HS-5 (cell line): ENCODE measurements around the gene KLHL7.
"Not testable (repeated sequence)": the region's sequence is repeated elsewhere in the genome, so short reads cannot be mapped to it uniquely, and the experiment has no call there.

Source experiments
- DNase-seq: peaks from one replicate; pipeline ENCODE4 v3.0.0-alpha.2; 2012; ENCODE audit warnings: low read depth

The KLHL7 gene

DNA sequence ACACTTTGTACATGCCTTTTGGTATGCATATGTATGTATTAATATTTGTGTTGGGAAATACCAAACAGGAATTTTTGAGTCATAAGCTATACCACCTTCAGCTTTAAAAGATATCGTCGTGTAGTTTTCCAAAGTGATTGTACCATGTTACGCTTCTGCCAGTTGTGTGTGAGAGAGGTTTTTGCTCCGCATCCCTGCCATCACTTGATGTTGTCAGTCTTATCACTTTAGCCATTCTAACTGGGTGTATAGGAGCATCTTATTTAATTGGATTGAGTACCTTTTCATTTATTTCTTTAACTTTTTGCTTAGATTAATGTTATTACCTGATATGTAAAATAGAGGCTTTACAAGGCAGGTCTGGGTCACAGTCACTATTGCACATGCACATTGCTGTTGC, 3.4 kb downstream of the KLHL7 start:
- DNase-seq = no peak

DNA sequence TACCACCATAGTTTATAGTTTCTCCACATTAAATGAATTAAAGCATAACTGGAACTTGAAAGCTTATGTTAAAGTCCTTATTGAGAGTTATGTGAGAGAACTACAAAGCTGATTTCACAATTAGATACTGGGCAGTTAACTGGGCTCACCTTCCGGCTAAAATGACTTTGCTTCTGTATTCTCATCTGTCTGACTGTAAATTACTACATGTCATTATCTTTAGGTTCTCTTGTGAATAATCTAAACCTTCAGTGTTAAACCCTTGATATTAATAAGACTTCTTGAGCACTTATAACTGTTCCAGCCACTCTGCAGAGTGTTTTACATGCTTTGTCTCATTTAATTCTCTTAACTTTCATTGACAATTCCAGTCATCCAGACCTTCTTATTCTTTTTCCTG, 3.9 kb downstream of the KLHL7 start:
- DNase-seq = no peak

DNA sequence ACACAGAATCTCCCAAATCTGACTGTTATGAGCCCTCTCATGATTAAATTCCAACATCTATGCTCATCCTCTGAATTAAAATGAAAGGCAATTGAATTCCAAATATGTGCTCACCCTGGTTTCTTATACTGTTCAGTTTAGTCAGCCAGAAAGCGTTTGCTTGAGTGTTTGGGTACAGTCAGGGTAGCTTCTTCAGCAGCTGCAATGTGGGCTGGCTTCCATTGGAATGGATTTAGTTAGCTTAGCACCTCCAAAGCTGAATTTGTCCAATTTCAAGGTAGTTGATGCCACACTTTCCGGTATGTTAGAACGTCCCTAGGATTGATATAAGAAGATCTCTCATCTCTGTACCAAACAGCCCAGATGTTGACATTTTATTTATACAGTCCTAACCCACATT, 9.3 kb downstream of the KLHL7 start:
- no peak for DNase-seq

DNA sequence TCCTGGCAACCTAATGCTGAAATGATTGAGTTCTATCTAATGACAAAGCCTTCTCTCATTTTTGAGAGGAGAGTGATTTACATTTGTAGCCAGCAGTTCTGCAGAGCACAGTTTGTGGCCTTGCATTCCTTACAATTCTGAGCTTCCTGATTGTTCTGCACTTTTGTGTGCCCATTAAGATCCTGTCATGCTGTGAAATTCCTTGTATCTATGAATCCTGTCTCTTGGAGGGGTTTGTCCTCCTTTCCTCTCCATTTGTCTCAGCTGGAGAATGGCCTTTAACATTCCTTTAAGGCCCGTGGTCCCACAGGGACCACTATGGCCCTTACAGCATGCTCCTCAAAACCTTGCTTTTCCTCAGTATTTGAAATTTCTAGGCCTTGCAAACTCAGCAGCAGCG, 10.4 kb downstream of the KLHL7 start:
- no peak for DNase-seq

DNA sequence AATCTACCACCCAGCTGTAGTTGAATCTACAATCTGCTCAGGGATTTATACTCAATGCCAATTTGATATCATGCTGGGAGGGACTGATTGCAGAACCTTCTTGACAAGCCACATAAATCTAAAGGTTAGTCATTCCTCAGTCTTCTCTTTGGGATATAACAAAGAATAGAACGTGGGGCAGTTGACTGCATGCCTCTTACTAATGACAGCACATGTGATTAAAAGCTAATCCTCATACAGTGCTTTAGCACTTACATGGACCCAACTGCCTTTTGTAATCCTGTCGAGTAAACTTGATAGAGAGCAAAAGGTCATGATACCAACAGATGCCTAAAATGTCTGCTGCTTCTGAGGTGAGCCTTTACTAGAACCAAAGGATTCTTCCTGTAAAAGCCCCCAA, 12.3 kb downstream of the KLHL7 start:
- DNase-seq = no peak

DNA sequence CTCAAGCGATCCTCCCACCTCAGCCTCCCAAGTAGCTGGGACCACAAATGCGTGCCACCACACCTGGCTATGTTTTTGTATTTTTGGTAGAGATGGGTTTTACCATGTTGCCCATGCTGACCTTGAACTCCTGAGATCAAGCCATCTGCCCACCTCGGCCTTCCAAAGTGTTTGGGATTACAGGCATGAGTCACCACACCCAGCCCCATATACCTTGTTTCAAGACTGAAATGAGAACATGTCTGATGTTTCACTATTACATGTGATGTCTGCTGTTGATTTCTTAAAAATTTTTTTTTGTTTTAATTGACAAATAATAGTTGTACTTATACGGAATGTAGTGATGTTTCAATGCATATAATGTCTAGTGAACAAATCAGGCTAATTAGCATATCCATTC, 14.5 kb downstream of the KLHL7 start:
- no peak for DNase-seq

DNA sequence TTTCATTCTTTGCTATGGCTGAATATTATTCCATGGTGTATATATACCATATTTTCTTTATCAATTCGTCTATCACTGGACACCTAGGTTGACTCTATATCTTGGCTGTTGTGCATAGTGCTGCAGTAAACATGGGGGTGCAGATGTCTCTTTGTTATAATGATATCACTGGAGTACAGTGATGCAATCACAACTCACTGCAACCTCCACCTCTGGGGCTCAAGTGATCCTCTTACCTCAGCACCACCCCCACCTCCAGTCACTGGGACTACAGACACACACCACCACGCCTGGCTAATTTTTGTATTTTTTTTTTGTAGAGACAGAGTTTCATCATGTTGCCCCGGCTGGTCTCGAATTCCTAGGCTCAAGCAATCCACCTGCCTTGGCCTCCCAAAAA, 15.6 kb downstream of the KLHL7 start:
- no peak for DNase-seq

DNA sequence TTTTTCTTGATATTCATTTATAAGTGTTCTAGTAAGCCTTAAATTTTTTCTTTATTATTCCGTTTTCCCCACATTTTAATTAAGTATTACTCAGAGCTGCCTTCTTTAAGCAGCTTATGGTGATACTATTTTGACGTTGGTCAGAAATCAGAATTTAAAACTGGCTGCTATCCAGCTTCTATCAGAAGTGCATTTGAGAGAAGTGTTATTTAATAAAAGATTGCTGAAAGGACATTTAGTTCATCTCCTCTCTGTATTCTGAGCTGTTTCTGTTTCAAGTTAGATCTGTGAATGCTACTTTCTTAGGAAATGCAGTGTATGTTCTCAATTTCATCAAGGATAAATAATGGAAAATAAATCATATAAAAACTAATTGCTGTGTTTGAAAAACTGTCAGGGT, 17.4 kb downstream of the KLHL7 start:
- no peak for DNase-seq

DNA sequence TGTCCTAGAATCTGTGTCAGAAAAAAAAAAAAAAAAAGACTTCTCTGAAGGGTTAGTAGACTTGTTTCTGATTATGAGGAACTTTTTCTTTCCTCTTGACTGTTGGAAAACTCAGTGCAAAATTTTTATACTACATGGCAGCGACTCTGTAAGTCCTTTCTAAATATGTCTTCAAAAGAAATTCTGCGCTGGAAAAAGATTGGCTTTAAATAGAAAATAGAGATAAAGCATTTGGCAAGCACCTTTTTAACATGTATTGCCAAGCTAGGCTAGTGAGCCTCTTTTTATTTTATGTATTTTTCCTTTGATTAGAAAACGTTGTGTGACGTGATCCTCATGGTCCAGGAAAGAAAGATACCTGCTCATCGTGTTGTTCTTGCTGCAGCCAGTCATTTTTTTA, 17.9 kb downstream of the KLHL7 start:
- DNase-seq = no peak

DNA sequence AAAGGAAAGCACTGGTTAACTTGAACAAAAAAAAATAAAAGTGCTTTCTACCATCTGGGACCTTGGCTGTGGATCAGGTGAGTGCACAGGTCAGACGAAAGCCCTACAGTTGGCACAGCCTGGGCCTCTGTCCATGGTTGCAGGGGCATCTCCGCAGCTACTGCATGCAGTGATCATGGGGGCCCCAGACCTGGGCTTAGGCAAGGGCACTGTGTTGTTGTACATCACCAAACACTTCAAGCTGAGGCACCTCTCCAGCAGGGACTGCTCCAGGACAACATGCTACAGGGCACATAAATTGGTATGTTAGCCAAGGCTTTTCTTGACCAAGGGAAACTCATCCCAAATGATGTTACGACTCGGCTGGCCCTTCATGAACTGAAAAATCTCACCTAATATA, 23.5 kb downstream of the KLHL7 start:
- no peak for DNase-seq

DNA sequence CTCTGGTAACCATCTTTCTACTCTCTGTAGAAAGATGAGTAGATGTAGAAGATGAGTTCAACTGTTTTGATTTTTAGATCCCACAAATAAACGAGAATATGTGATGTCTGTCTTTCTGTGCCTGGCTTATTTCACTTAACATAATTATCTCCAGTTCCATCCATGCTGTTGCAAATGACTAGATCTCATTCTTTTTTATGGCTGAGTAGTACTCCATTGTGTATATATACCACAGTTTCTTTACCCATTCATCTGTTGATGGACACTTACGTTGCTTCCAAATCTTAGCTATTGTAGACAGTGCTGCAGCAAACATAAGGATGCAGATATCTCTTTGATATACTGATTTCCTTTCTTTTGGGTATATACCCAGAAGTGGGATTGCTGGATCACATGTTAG, 26.2 kb downstream of the KLHL7 start:
- not testable (repeated sequence) for DNase-seq

DNA sequence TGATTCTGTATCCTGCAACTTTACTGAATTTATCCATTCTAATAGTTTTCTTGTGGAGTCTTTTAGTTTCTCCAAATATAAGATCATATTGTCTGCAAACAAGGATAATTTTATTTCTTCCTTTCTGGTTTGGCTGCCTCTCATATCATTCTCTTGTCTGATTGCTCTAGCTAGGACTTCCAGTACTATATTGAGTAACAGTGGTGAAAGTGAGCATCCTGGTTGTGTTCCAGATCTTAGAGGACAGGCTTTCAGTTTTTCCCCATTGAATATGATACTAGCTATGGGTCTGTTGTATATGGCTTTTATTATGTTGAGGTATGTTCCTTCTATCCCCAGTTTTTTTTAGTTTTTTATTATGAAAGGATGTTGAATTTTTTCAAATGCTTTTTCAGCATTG, 28.2 kb downstream of the KLHL7 start:
- DNase-seq = no peak

DNA sequence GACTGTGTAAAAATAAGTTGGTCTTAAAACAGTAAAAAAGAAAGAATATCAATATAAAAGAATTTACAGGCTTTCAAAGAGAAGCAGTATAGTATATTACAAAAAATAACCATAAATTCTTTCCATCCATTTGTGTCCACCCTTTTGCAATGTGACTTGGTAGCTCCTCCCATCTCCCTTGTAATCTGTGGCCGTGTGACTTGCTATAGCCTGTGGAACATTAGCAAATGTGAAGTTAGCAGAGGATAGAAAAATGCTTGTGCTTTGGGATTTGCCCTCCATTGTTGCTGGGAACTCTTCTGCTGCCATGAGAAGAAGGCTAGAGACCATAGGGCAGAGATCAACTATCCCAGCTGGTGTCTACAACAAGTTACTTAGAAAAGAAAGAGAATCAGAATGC, 30.2 kb downstream of the KLHL7 start:
- DNase-seq = no peak

DNA sequence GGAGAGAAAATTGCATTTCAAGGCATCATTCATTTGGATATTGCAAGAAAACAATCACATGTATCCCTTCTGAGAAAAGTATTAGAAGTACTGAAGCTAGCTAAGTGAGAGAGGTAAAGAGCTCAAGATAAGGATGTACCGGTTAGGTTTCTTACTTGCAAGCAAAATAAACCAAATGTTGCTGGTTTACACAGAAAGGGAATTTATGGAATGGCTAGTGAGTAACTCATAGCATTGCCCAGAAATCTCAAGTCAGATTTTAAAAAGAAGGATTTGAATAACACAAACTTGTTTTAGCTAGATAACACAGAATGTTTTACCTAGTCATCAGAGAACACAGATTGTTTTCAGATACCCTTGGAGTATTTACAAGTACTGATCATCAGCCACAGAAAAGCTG, 30.6 kb downstream of the KLHL7 start:
- DNase-seq = no peak

DNA sequence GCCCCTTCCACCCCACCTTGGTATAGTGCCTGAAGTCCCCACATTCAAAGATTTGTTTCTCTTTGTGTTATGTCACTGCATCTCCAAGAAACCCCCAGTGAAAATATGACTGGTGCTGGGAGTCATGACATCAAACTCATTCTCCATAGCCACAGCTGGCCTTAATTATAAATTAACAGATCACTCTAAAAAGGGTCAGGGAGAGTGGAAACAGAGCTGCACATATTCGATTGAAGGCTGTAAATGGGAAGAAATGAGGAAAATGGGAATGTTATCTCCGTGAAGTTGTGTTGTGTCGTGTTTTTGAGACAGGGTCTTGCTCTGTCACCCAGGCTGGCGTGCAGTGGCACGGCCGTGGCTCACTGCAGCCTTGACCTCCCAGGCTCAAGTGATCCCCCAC, 52.1 kb downstream of the KLHL7 start:
- no peak for DNase-seq

DNA sequence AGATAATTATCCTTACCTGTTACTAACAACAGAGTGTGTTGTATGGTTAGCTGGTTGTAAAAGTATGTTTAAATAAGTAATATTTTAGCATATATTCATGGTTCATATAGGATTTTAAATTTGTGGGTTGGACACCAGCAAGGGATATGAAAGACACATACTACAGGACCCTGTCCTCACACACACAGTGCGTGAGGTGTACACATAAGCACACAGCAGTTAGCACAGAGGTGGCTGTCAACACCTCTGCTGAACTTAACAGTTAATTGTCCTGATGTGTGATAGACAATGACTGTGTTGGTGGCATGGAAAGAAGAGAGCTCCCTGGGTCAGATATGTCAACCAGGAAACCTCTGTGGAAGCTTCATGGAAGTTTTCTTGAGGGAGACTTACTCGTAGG, 53.0 kb downstream of the KLHL7 start:
- DNase-seq = no peak

DNA sequence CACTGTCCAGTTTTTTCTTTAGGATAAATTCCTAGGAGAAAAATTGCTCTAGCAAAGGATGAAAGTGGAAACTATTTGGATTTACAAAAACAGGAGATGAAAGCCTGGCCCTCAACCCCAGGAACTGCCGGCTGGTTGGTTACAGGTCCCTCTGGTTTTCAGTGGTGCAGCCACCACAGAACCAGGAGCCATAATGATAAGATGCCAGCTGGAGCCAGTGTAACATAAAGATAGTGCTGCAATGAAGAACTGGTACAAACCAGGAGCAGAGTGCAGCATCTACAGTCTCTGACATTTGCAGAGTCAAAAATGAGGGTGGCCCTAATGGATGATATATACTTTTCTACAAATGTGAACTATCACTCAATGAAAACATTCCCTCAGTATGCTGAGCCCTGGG, 55.9 kb downstream of the KLHL7 start:
- DNase-seq = no peak

DNA sequence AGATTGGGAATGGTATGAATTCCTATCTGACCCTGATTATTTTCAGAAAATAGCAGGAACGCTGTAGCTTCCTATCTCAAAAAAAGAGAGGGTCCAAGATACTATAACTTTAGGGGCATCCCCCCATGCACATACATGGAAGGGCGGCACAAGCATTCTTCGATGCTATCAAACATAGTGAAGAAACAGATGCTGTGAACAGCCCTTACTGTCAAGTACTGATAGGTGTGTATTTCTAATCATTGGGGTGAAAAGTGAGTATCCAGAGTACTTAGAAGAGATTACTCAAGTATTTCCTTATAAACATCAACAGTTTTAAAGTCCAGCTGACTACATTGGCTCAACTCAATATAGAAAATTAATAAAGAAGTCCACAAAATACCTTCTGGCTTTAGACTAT, 59.3 kb downstream of the KLHL7 start:
- DNase-seq = no peak

DNA sequence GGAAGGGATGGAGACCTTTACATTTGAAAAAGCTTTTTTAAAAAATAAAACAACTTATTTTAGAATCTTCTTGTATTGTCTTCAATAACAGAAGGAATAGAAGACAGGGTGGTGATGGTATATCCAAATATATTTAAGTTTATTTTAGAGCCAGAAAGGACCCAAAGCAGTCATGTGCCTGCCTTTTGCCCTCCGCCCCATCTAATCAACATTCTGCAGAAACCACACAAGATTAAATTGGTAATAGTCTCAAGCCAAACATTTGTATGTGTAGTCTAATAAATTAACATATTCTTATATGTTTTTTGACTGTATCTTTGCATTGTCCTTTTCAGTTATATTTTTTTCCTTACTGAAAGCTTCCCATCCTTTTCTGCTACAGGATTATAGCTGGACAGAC, 59.7 kb downstream of the KLHL7 start:
- no peak for DNase-seq

DNA sequence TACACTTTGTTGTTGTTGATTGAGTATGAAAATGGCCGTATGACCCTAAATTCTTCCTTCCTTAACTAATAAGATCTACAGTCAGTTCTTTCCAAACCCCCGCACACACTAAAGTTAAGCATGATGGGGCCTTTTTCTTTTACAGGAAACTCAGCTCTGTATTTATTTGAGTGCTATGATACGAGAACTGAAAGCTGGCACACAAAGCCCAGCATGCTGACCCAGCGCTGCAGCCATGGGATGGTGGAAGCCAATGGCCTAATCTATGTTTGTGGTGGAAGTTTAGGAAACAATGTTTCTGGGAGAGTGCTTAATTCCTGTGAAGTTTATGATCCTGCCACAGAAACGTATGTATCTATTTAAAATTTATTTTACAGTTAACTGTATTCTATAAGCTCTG, 62.1 kb downstream of the KLHL7 start:
- DNase-seq = no peak

DNA sequence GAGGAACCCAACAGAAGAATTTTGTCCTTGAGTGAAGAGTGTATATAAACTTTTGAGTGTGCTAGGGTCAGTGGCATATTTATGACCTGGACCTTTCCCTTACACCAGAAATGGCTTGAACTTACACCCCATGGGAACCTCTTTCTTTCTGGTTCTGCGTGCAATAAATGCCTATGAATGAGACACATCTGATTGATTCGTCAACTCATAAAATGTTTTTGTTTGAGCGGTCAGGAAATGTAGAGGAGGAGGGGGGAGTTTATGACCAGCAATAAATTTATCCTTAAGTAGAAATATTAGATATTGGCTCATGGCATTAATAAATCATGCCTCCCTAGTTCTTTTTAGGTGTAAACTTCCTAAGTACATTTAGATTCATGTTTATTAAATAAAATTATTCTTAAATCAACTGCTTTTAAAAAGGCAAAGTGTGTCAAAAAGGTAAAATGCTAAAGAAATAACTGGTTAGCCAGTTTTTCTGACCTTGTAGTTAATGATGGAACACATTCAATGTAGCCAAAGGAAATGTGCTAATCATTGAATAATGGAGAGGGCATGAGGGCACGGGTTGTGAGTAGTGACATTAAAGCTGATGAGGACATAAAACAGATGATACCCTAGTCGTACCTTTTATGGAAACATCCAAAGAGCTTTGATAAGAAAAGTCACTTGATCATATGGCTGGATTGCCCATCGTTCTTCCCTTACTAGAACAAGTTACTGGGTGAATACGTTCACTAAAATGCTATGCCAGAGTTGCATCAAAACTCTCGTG, 62.7 kb downstream of the KLHL7 start:
- DNase-seq = no peak

DNA sequence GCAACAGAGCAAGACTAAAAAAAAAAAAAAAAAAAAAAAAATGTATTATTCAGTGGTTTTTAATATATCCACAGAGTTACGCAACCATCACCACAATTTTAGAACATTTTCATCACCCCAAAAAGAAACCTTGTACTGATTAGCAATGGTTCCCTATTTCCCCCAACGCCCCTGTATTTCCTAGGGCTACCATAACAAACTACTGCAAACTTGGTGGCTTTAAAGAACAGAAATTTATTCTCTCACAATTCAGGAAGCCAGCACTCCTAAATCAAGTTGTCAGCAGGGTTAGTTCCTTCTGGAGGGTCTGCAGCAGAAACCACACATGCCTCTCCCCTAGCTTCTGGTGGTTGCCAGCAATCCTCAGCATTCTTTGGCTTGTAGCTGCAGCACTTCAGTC, 70.4 kb downstream of the KLHL7 start:
- DNase-seq = no peak

DNA sequence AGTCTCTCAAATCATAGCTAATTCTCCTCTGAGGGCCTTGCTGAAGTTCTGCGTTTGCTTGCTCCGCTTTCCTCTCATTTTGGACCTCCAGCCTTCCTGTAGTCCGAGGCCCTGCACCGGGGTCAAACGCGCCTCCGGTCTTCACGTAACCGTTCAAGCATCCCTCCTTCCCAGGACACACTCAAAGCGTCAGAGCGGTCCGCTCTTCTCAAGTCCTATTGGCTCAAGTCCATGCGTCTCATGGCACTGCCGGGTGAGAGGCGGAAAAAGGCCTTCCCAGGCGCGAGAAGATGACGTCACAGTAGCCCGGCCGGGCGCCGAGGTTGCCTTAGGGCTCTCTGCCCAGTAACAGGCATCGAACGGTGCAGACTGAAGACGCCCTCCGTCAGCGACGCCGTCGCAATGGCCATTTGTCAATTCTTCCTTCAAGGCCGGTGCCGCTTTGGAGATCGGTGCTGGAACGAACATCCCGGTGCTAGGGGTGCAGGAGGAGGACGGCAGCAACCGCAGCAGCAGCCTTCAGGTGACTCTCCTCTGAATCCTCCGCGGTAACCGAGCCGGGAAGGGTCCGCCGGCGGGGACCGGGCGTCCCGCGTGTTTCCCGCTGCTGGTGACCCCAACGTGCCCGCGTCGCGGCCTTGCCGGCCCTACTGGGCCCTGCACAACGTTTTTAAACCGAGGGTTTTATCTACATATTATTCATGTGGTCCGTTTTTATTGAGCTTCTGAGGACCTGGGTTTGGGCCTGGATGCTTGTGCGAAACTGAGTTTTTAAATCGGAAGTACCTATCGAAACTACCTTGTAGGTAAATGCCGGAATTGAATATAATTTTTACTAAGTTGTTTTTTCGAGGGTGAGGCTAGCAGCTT, 76.3 kb downstream of the KLHL7 start, which contains the start of gene NUP42:
Gene NUP42 (plus strand): TSS at position 365 of the 870 bp plus-strand sequence. CDS start 38 bp downstream, at position 403.
- peak; percentile 100 for DNase-seq
